ENCODE results near the gene DCPS.

DNA sequence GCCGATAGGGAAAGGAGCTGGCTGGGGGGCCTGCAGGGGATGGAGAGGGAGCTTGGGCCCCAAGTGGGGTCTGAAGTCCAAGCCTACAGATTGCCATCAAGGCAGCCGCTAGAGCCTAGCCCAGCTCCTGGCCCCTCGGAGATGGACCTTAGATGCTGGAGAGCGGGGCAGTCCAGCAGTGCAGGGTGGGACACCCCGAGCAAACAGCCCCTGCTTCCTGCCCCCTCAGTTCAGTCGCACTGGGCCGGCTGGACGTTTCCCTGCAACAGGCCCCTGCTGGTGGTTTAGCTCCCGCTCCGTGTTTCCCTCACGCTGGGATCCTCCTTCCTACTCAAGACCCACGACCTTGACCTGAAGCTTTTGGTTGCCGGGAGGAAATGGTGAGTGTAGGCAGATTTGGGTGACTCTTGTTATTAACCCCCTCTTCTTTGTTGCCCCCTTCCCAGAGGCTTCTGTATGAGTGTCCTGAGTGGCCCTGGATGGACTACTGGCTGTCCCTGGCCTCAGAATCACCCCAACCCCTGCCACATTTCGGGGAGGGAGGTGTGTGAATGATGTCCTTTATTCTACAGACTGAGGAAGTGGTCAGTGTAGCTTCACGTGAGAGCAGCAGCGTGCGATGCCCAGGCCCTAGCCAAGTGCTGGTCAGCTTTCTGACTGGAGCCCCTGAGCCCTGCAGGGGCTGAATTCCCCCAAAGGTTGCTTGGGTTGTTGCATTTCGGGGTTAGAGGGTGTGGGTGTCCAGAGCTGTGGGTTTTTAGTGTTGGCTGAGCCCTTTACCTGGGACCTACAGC, 54.3 kb downstream of the DCPS start:
- TF ChIP-seq, protein P1, sequence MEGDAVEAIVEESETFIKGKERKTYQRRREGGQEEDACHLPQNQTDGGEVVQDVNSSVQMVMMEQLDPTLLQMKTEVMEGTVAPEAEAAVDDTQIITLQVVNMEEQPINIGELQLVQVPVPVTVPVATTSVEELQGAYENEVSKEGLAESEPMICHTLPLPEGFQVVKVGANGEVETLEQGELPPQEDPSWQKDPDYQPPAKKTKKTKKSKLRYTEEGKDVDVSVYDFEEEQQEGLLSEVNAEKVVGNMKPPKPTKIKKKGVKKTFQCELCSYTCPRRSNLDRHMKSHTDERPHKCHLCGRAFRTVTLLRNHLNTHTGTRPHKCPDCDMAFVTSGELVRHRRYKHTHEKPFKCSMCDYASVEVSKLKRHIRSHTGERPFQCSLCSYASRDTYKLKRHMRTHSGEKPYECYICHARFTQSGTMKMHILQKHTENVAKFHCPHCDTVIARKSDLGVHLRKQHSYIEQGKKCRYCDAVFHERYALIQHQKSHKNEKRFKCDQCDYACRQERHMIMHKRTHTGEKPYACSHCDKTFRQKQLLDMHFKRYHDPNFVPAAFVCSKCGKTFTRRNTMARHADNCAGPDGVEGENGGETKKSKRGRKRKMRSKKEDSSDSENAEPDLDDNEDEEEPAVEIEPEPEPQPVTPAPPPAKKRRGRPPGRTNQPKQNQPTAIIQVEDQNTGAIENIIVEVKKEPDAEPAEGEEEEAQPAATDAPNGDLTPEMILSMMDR (conservative IDR thresholded peaks at IDR 0.05) = no peak
- TF ChIP-seq EZH2 (IDR thresholded peaks at IDR 0.05; ENCODE audit: low read depth) = no peak
